Ishikawa (cell line): ENCODE results near the gene ENOX2.
A peak's percentile ranks its signal among the peaks of the same experiment; 100 is the strongest.

ENCODE experiments used
- CEBPB ChIP-seq: IDR thresholded peaks from 2 replicates; pipeline ENCODE4 v1.6.1; 2012
- CREB1 ChIP-seq: IDR thresholded peaks from 2 replicates; pipeline ENCODE4 v1.6.1; 2012; ENCODE audit warnings: low read depth
- EGR1 ChIP-seq: IDR thresholded peaks from 2 replicates; pipeline ENCODE4 v1.6.1; 2012
- EP300 ChIP-seq: IDR thresholded peaks from 2 replicates; pipeline ENCODE4 v1.6.1; 2012; ENCODE audit warnings: borderline replicate concordance
- FOXM1 ChIP-seq: IDR thresholded peaks from 2 replicates; pipeline ENCODE4 v1.6.1; 2012; ENCODE audit warnings: low read depth, borderline replicate concordance
- NFIC ChIP-seq: IDR thresholded peaks from 2 replicates; pipeline ENCODE4 v1.6.1; 2012
- RAD21 ChIP-seq: IDR thresholded peaks from 2 replicates; pipeline ENCODE4 v1.6.1; 2012; ENCODE audit warnings: low read depth
- TAF1 ChIP-seq: IDR thresholded peaks from 2 replicates; pipeline ENCODE4 v1.6.1; 2012; ENCODE audit warnings: low read depth, mild to moderate bottlenecking
- TCF12 ChIP-seq: IDR thresholded peaks from 2 replicates; pipeline ENCODE4 v1.6.1; 2012; ENCODE audit warnings: low read depth
- TEAD4 ChIP-seq: IDR thresholded peaks from 2 replicates; pipeline ENCODE4 v1.6.1; 2012
- YY1 ChIP-seq: IDR thresholded peaks from 2 replicates; pipeline ENCODE4 v1.6.1; 2012; ENCODE audit warnings: low read depth
- ZBTB7A ChIP-seq: IDR thresholded peaks from 2 replicates; pipeline ENCODE4 v1.6.1; 2012; ENCODE audit warnings: low read depth
- TF ChIP-seq, protein P1 (sequence below): IDR thresholded peaks from 2 replicates; pipeline ENCODE4 v1.6.1; 2012
- TF ChIP-seq, protein P2 (sequence below): IDR thresholded peaks from 2 replicates; pipeline ENCODE4 v1.6.1; 2012
- TF ChIP-seq, protein P3 (sequence below): IDR thresholded peaks from 2 replicates; pipeline ENCODE4 v1.6.1; 2012; ENCODE audit warnings: low read depth, mild to moderate bottlenecking

The ENOX2 gene

DNA sequence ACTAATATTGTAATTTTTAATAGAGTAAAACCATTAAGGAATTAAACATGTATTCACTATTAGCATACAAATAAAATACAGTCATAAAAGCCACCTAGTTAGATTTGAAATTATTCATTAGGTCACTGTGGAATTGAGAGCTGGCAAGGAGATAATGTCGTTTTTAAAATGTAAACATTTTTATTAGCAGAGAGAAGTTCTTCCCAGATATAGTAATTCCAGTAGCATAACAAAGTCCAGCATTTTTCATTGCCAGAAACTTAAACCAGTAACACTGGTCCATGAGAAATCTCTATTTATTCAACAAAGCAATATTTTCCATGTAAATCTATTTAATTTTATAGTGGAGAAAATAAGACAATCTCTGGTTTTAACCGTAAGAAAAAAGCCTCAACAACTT, 17.5 kb downstream of the ENOX2 start:
- no peak for TF ChIP-seq CREB1
- TF ChIP-seq, protein P1, sequence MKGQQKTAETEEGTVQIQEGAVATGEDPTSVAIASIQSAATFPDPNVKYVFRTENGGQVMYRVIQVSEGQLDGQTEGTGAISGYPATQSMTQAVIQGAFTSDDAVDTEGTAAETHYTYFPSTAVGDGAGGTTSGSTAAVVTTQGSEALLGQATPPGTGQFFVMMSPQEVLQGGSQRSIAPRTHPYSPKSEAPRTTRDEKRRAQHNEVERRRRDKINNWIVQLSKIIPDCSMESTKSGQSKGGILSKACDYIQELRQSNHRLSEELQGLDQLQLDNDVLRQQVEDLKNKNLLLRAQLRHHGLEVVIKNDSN = no peak
- no peak for TF ChIP-seq FOXM1
- TF ChIP-seq EGR1 = no peak
- TF ChIP-seq CEBPB = no peak
- no peak for TF ChIP-seq ZBTB7A
- TF ChIP-seq RAD21 = no peak
- TF ChIP-seq EP300 = no peak
- TF ChIP-seq TEAD4 = no peak
- TF ChIP-seq, protein P2, sequence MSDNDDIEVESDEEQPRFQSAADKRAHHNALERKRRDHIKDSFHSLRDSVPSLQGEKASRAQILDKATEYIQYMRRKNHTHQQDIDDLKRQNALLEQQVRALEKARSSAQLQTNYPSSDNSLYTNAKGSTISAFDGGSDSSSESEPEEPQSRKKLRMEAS = no peak
- TF ChIP-seq TCF12 = no peak
- TF ChIP-seq YY1 = no peak
- TF ChIP-seq TAF1 = no peak

DNA sequence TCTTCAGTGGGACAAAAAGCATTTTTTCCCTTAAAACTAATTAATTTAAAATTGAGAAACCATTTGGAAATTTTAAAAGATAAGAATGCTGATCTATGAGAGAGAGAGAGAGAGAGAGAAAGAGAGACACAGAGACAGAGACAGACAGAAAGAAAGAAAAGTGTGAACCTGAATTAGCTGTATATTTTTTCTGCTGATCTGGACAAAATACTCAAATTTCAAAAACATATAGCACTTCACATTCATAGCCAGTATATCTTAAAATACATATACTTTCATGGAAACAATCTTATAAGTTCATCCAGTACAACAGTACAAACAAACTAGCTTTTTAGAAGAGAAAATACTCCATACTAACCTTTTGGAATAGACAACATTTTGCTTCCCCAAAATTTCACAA, 18.4 kb downstream of the ENOX2 start:
- TF ChIP-seq, protein P2 = no peak
- TF ChIP-seq CEBPB (no peak), NFIC (no peak), EGR1 (no peak), TCF12 (no peak), TEAD4 (no peak), EP300 (no peak), TAF1 (no peak), YY1 (no peak), RAD21 (no peak), CREB1 (no peak), FOXM1 (no peak), ZBTB7A (no peak)
- TF ChIP-seq, protein P3, sequence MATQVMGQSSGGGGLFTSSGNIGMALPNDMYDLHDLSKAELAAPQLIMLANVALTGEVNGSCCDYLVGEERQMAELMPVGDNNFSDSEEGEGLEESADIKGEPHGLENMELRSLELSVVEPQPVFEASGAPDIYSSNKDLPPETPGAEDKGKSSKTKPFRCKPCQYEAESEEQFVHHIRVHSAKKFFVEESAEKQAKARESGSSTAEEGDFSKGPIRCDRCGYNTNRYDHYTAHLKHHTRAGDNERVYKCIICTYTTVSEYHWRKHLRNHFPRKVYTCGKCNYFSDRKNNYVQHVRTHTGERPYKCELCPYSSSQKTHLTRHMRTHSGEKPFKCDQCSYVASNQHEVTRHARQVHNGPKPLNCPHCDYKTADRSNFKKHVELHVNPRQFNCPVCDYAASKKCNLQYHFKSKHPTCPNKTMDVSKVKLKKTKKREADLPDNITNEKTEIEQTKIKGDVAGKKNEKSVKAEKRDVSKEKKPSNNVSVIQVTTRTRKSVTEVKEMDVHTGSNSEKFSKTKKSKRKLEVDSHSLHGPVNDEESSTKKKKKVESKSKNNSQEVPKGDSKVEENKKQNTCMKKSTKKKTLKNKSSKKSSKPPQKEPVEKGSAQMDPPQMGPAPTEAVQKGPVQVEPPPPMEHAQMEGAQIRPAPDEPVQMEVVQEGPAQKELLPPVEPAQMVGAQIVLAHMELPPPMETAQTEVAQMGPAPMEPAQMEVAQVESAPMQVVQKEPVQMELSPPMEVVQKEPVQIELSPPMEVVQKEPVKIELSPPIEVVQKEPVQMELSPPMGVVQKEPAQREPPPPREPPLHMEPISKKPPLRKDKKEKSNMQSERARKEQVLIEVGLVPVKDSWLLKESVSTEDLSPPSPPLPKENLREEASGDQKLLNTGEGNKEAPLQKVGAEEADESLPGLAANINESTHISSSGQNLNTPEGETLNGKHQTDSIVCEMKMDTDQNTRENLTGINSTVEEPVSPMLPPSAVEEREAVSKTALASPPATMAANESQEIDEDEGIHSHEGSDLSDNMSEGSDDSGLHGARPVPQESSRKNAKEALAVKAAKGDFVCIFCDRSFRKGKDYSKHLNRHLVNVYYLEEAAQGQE = no peak
- TF ChIP-seq, protein P1 = no peak

DNA sequence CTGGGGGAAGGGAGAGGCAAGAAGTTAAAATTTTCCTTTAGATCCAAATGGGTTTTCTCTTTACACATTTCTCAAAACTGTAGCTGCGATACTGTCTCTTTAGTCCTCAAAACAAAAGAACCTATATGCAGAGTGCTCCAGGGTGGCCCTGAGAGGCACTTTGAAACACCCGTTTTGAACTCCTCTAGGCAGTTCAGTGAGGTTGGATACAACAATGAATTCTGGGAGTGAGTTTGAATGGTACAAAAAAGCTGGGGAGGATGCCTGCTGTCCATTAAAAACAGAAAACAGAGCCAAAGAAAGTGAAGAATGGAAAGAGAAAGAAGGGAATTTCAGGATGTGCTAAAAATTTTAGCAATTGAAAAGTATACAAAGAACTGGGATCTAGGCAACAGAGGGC, 23.1 kb downstream of the ENOX2 start:
- no peak for TF ChIP-seq FOXM1
- TF ChIP-seq, protein P3 = no peak
- no peak for TF ChIP-seq CREB1
- no peak for TF ChIP-seq CEBPB
- no peak for TF ChIP-seq ZBTB7A
- TF ChIP-seq, protein P1 = no peak
- TF ChIP-seq EP300 = no peak
- no peak for TF ChIP-seq NFIC

DNA sequence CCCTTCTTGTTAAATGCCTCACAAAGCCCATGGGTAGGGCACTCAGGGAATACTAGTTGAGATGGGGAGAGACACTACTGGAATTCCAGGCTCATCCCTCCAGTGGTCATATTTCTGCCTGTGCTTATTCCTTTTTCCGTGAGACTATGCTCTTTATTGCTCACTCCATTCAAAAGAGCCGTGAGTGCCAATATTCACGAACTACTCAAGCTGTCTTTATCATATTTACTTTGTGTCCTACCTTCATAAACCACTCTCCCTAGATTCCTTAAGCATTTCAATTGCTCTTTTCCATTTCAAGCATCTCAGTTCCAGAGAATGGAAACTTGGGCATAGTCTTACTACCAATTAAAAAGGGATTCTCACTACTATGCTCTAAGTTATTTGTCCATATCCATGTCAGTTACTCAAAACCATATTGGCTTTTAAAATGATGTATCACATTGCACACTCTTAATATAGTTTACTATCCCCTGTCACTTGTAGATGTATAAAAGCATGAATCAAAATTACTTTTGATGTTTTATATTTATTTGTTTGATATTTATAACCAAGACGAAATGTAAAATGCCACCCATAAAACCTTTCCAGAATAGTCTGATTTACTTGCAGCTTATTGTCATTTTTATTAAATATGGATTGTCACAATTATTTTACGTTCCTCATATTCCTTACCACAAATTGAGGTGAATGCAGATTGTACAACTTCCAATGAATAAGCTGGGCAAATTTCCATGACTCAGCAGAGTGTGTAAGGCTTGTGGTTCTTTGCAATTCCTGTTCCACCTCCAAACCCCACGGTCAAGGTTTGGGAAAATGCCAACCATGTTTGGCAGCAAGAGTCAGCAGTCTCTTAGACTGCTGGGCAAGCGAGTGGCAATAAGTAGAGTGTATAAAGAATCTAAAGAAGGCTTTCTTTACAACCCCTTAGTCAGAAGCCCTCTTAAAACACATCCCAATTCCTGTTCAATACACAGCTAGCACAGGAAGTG, 24.4 kb downstream of the ENOX2 start:
- TF ChIP-seq ZBTB7A (no peak), RAD21 (no peak), NFIC (peak; percentile 55)

DNA sequence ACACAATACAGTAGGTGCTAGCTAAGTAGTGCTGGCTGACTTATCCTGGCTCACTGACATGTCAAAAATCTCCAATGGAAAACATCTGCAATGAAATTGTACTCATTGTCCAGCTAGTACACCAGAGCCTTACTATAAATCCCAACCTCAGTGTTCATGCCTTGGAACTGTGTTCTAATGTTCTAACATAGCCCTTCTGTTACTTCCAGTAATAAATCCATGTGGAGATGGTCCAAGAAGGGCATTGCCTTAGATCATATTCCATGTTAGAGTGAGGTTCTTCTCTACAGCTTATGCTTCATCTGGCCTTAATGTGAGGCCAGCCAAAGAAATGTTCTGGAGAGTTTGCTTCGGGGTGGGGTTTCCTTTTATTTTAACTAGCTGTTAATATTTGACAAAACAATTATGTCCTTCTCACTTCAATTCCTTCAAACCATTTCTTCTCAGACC, 25.1 kb downstream of the ENOX2 start:
- TF ChIP-seq, protein P1 = no peak
- TF ChIP-seq NFIC (no peak), TCF12 (no peak), TEAD4 (no peak), FOXM1 (no peak), CEBPB (no peak), CREB1 (no peak)
- TF ChIP-seq, protein P2 = no peak
